HTERT RPE-1 (cell line): Measurements from ENCODE around the gene THAP3.

Experiments used
- in situ Hi-C: fragments of 300-500 bp; cut with MboI; formaldehyde crosslinking; loops from 4 replicates; pipeline ENCODE4 v1.14.3; 2020; ENCODE audit warnings: low sequenced_read_pairs

The THAP3 gene

DNA sequence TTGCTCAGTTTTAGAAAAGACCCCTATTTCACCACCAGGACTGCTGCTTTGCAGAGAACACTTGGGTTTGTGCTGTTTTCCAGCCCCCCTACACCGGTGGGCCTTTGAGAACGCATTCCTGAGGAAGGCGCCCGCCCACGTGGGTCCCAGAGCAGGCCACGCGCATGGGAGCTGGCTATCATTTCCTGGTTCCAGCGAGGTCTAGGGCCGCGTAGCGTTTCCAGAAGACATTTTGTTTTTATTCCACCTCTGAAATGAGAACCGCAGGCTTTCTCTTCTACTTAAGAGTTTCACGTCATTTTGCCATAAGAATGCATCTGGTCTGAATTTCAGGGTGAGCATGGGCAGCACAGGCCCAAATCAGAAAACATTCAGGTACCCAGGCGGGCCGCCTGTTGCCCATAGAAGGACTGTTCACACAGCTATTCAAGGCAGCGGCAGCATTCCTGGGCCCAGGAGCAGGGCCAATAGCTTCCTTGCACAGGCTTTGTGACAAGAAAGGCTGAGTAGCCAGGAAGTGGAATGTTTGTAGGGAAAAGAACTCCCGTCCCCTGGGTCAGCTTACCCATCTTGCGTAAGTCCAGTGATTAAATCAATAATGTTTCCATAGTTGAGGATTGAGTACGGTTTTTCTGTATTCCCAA is 20.6 kb upstream of the THAP3 start:
- in situ Hi-C loops: no loop called here

DNA sequence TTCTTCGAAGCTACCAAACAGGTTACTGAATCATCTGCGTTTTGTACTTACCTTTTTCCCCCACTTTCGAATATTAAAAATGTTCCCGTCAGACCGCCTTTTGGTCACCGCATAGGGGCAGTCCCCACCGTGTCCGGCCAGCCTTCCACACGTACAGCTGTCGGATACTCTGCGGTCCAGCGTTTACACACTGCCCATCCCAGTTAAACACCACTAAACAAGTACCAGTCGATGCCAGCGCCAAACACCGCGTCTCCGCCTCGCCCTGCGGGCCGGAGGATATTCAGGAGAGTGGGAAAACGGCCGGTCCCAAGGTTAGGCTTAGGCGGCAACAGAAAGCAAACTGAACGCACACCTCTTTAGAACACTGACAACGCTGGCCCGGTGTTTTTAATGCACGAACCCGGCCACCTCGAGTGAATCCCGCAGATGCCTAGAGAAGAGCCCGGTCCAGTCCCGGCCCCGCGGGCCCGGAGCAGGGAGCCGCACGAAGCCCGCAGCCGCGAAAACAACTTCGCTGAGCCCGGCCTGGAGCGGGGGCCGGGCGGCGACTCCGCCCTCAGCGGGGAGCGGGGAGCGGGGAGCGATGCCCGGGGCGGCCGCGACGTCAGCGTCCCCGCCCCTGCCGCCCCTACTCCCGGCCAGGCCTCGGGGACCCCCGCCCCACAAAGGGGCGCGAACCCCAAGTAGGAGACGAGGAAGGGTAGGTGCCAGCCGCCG is 11.9 kb upstream of the THAP3 start:
- in situ Hi-C loops: no loop called here

DNA sequence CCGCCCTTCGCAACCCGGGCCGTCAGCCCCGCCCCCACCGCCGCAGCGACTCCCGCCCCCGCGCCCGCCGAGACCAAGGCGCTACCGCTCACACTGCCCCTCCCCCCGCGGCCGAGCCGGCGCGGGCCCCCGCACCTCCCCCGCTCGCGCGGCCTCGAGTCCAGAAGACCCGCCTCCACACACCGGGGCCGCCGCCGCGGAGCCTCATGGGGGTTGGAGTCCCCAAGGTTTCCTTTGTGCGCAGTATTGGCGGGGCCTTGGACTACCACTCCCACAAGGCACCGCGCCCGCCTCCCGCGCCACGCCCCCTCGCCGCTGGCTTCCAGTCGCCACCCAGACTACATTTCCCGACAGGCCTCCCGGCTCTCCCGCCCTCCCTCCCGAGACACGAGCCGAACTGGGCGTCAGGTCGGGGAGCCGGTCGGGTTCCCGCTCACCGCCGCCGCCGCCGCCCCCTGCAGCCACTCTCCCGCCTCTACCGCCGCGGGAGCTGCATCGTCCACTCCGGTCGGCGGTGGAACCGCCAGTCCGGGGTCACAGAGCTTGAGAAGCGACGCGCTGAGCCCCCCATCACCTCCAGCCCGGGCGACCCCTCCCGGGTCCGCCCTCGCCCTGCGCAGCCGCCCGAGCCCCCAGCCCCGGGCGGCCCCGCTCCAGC is 11.2 kb upstream of the THAP3 start, which contains the start of gene PHF13:
TSS of gene PHF13 (plus strand) at position 371 of the 658 bp plus-strand sequence. CDS start 336 bp downstream, outside the sequence.
- in situ Hi-C loops: no loop called here

DNA sequence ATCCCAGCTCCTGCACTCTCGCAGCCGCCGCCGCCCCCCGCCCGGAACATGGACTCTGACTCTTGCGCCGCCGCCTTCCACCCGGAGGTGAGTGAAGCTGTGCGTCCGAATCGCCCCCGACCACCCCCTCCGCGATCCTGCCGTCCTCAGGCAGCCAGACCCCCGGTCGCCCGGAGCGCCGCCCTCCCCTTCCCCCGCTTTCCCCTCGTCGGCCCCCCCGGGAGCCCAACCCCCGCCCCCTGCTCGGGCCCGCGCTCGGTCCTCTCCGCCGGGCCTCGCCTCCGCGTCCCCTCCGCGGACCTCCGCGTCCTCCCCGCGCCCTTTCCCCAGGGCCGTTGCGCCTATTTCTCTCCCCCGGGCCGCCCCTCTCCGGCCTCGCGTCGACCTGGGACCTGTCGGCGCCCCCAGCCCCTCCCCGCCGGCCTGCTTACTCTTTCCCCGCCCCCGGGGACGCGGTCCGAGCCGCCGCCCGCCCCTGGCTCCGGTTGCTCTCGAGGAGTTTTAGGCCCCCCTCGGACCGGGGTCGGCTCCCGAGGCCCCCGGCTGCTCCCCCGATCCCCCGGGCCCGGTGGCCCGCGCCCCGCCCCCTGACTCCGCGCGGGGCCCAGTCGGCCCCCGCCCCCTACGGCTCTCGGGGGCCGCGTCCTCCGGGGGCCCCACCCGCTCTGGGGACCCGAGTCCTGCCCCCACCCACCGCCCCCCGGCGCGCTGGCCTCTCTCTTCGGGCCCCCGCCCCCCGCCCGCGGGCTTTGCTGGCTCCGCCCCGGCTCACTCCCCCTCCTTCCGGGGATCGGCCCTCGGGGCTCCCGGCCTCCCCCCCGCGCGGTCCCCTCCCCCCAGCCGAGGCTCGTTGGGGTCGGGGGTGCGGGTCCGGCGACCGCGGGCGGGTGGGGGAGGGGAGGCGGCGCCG is 10.4 kb upstream of the THAP3 start:
- in situ Hi-C loops: no loop called here

DNA sequence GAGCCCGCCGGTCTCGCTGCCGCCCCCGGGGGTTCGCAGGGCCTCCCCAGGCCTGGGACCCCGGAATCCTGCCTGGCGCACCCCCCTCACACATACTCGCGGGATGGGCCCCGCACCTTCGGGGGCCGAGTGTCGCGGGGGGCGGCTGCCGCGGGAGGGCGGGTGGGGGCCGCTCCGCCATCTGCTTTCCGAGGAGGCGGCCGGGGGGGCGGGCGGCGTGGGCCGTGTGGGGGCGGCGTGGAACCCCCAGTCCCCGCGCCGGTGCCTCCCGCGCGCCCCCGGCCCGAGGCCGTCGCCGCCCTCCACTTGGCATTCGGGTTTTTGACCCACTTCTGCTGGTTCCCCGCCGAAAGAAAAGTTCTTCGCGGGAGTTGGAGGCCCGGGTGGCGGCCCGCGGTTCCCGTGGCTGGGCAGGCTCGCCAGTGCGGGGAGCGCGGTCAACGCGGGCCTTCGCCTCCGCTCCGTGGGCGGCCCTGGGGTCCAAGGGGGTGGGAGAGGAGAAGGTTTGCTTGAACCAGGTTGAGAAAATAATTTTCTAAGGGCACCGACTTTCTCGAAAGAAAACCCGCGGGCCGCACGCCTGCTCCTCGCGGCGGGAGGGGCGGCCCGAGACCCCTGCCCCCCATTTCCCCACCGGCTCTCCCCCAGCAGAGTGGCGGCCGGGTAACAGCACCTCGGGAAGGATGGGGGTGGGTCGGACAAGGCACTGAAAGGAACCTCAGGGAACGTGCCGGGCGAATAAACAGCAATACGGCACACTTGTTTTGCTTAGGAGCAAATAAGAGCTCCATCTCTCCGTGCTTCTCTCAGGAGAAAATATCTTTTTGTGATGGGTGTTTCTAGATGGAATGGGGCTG is 9.5 kb upstream of the THAP3 start:
- in situ Hi-C loops: no loop called here

DNA sequence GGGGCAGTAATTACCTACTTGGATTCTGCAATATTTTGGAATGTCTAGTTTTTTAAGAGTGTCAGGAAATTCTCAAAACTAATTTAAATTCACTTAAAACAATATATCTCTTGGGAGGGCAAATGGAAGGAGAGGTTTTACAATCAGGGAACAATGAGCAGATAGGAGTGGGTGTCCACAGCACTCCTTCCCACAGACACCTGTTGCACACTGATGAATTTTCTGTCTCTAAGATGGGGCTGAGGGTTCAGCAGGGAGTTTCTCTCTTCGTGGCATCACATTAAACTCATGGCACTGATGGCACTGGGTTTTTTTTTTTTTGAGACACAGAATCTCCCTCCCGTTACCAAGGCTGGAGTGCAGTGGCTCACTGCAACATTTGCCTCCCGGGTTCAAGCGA is 5.6 kb upstream of the THAP3 start:
- in situ Hi-C loops: no loop called here

DNA sequence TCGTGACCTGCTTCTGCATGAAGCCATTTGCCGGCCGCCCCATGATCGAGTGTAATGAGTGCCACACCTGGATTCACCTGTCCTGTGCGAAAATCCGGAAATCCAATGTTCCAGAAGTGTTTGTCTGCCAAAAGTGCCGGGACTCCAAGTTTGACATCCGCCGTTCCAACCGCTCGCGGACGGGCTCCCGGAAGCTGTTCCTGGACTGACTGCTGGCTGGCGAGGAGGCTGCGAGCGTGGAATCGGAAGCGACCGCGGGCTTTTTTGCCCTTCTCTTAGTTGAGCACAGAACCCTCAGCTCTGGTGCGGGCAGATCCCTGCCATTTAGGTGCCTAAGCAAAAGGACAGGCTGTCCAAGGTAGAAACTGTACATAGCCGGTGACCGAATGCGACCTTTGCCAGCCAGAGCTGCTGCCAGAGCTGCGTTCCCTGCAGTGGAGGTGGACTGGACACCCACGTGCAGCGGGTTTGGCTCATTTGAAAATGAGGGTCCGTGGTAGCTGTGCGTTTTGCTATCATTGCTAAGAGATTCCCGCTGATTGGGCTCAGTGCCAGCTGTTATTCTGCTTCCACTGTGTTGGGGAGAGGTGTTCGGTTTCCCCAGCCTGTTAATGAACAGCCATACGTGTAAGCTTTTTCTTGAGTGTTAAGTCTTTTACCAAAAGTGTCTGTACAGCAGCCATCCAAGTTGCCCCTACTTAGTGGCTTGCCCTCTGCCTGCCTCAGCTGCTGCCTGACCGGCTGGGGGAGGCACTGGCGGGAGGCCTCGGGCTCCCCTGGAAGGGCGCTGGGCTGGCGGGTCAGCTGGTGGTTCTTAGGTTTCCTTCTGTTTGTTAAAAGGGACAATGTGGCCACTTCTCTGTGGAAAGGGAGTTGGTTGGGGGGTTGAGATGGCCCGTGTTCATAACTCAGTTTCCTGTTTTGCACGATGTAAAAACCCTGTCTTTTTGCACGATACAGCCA is 3.0 kb upstream of the THAP3 start:
- in situ Hi-C loops: no loop called here

DNA sequence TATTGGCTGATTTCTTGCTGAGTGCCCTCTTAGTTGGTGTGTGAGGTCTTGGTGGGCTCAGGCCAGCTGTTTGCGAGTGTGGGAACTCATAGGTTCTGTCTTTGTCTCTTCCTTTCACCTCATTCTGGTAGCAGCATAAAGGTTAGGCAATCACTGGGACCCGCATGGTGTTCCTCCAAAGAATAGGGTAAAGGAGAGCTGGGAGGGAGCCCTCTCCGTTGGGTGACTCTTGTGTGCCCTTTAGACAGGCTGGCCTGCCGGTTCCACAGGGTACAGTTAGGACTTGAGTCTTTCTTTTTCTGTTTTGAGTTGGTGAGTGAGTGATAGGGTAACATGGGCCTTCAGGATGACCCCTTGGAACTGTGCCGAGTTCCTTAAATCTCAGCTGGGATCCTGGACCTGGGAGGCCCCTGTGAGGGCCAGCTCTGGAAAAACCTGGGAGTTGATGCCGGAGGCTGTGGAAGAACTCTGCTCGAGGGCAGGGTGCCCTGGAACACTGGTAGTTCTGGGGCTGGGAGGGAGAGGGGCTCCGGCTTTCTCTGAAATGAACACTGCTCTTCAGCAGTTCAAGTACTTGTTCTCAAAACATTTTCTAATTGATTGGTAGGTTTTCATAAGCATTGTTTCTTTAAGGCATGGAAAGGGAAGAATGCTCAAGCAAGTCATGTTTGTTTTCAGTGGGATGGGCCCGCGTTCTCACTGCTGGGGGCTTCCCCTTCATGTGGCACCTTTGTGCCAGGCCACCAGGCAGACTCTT is 2.1 kb upstream of the THAP3 start:
- in situ Hi-C loops: no loop called here

DNA sequence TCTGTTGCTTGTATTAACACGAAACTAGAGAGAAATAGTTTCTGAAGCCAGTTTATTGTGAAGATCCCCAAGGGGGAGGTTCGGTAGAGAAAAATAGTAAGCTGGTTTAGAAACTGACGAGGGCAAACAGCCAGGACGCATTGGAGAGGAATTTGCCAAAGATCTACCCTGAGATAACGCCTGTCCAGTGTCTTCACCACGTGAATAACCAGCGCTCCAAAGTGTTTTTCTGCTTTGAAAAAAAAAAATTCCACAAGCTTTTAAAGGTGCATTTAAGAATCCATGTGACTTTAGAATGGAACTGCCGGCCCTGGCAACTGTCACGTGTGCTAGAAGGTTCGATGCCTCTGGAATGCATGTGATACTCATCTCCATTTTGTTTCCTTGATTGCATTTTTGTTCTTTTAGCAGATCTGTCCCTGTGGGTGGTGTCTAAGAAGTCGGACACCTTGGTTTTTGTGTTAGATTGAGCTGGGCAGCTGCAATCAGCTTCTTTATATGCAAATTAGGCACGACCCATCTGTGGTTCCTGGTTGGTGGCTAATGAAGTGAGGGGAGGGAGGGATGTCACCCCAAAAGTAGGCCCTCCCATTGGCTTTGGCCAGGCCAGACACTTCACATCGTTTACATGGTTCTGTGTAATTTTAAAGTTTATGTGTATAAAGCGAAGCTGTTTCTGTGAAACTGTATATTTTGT is 1.3 kb upstream of the THAP3 start:
- in situ Hi-C loops: no loop called here

DNA sequence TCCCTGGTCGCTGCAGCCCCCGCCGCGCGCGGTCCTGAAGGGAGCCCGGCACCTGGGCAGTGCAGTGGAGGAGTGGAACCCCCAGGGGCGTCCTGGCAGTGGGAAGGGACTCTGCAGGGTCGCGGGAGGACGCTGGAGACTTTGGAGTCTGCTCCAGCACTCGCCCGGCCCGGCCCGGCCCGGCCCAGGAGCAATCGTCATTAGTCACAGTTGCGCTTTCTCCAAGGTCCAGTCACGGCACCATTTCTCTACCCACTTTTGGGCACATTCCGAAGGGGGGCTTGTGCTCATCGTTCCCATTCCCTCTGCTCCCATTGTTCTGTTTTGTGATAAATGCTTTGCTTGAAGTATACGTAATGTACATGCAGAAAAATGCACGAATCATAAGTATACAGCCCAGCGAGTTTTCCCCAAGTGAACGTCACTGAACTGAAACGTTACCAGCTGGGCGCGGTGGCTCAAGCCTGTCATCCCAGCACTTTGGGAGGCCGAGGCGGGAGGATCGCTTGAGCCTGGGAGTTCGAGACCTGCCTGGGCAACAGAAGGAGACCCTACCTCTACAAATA is 999 bp downstream of the THAP3 start:
- in situ Hi-C loops: no loop called here

DNA sequence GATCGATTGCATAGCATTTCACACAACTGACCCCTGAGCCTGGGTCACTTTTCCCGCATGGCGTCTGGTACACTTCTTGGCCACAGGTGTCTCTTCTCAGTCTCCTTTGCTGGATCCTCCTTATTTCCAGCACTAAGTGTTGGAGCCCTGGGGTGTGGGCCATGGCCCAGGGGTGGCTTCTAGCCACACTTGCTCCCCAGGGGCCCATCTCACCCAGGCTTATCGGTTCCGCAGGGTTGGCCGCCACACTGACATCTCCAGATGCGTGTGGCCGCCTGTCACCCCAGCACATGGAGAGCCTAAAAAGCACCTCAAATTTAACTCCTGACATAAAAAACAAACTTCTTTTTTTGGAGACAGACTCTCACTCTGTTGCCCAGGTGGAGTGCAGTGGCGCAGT is 2.4 kb downstream of the THAP3 start:
- in situ Hi-C loops: no loop called here

DNA sequence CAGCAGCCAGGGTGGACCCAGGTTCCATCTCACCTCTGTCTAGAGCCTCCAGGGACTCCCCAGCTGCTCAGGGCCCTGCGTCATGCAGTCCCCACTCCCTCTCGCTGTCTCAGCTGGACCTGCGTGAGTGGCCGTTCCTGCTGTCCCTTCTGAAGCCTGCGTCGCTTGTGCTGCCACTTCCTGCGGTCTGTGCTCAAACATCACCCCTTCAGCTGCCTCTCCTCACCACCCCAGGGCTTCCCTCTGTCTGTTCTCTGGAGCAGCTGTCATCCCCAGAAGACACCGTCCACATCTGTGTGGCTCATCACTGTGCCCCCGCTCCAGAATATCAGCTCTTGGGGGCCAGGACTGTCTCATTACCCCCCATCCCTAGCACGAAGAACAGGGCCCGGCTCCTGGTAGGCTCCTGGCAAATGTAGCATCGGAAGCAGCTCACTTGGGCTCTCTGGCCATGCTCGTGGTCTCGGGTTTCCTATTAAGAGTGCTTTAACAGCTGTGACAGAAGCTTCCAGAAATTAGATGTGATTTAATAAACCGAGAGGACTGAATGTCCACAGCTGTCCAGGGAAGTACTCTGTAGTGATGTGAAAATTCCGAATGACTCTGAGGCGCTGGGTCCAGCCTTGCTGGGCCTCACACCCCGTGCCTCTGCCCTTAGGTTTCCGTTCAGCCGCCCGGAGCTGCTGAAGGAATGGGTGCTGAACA is 3.3 kb downstream of the THAP3 start:
- in situ Hi-C loops: no loop called here

DNA sequence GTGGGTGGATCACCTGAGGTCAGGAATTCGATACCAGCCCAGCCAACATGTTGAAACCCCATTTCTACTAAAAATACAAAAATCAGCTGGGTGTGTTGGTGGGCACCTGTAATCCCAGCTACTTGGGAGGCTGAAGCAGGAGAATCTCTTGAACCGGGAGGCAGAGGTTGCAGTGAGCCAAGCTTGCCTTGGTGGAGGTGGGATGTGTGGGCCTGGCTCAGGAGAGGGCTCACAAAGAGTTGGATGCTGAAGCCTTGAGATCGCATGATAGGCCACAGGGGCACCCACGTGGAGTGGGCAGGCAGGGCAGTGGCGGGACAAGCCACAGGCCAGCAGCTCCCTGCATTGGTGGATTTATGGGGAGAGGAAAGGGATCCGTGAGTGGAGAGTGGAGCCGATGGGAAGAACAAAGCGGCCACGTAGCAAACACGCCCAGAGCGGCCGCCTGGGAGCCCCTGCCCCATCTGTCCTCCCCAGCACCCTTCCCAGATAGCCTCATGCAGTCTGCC is 4.4 kb downstream of the THAP3 start:
- in situ Hi-C loops: no loop called here

DNA sequence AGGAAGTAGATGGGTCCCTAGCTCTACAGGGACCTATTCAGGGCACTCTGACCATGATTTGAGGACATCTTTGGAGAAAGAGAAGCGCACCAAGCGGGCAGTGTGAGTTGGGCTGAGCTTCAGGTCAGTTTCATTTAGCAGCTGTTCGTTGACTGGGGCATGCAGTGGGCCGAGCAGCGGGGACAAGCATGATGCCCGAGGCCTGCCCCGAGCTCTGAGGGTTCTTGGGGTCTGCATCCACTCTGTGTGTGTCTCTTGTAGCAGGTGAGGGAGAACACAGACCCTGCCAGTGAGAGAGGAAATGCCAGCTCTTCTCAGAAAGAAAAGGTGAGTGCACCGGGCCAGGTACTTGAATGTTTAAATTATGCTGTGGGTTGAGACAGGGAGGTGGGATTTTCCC is 5.4 kb downstream of the THAP3 start:
- in situ Hi-C loops: no loop called here

DNA sequence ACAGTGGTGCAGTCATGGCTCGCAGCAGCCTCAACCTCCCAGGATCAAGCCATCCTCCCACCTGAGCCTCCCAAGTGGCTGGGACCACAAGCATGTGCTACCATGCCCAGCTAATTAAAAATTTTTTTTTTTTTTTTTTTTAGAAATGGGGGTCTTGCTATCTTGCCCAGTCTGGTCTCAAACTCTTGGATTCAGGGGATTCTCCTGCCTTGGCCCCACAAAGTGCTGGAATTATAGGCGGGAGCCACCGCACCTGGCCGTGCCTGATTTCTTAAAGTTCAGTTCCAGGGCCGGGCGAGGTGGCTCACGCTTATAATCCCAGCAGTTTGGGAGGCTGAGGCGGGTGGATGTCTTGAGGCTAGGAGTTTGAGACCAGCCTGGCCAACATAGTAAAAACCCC is 6.4 kb downstream of the THAP3 start:
- in situ Hi-C loops: no loop called here
